Vagina (tissue), 2 donors: ENCODE measurements around the gene DNM3.

Experiments
- CTCF ChIP-seq, 3 experiments: fragments of 450-650 bp in 2 of 3; fragments of 200-600 bp in 1 of 3; sonication (generic) in 1 of 3; IDR thresholded peaks; one replicate each; pipeline ENCODE4 v1.5.1; 2017 to 2019; ENCODE audit warnings: antibody characterized with exemption in 3 of 3, mild to moderate bottlenecking in 2 of 3, moderate library complexity in 2 of 3
- POLR2A ChIP-seq, 2 donors: fragments of 450-650 bp; IDR thresholded peaks; one replicate each; pipeline ENCODE4 v1.6.1; 2017; ENCODE audit warnings: antibody characterized with exemption in 2 of 2, mild to moderate bottlenecking in 2 of 2, moderate library complexity in 2 of 2

- TF ChIP-seq CTCF (IDR thresholded peaks at IDR 0.05) (no peak), POLR2A (IDR thresholded peaks at IDR 0.05) (no peak)
Observed at GRCh38 chr1:171988243-171988885, 147.1 kb downstream of the DNM3 start.
